Measurements from ENCODE around the gene PGLYRP1. TPM values are rescaled to one million over a fixed set of nuclear protein-coding genes. Genes with fewer than 3 reads are reported as not detected.

The PGLYRP1 gene
- total RNA-seq, 1 donor from 2014 or later, result not detected

DNA sequence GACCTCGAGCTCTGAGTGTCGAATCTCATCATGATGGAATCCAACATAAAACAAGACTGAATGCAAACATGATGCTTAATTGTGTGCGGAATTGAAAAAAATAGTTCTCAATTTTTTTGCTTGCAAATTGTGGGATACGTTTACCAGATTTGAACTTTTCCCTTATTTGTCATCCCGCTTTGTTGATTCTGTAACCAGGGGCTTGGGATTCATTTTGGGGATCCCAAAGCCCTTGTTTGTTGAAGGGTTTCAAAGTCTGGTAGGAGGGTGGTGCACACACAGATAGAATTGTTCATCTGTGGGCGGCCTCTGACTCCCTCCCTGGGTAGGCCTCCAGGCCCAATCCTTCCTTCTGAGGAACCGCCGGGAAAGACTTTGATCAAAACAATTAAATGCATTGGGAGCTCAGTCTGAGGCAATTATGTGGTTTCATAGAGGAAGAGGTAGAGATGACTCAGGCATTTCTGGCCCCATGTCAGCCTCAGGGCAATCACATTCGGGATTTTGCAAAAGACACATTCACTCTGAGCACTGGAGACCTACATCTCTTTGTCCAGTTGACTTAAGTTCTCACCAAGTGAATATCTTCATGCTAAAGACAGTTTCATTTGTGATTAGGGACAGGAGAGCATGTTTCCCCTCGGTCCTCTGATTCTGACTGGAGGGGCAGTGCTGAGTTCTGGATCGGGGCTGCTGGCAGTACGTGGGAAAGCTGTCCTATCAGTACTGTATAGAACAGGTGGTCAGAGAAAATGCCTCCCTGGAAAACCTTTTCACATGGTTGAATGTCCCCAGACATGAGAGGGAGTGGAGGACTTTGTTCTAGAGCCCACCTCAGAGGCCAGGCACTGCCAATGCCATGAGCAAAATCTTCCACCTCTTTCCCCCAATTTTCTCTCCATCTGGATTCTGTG lies 45.7 kb upstream of the PGLYRP1 start:
- peaks cover 30% of the 10 kb centered on the region for H3K36me3 Mint-ChIP-seq (ENCODE audit: low read depth, unreplicated experiment)
- peak overlapping the region; percentile 14 for H3K4me3 ChIP-seq (ENCODE audit: insufficient read depth, low read depth, low read length)
- H4K20me1 ChIP-seq (ENCODE audit: insufficient read depth, low read length), result no peaks in the 10 kb centered on the region
- peak overlapping the region; percentile 24 for H3K4me3 Mint-ChIP-seq (ENCODE audit: unreplicated experiment)
- no peaks in the 10 kb centered on the region for H3K9me3 ChIP-seq (ENCODE audit: insufficient read depth, low read depth, low read length)
- FAIRE-seq (peak; percentile 96), DNase-seq (ENCODE audit: low read depth) (peak; percentile 94)
- peak overlapping the region; percentile 71 for H3K4me2 ChIP-seq (ENCODE audit: low read length)
- H3K4me1 Mint-ChIP-seq (ENCODE audit: low read depth, unreplicated experiment), result peaks cover 54% of the 10 kb centered on the region
- no peak for TF ChIP-seq EZH2 (IDR thresholded peaks at IDR 0.05; ENCODE audit: insufficient read depth, low read length)
- TF ChIP-seq, protein P1, sequence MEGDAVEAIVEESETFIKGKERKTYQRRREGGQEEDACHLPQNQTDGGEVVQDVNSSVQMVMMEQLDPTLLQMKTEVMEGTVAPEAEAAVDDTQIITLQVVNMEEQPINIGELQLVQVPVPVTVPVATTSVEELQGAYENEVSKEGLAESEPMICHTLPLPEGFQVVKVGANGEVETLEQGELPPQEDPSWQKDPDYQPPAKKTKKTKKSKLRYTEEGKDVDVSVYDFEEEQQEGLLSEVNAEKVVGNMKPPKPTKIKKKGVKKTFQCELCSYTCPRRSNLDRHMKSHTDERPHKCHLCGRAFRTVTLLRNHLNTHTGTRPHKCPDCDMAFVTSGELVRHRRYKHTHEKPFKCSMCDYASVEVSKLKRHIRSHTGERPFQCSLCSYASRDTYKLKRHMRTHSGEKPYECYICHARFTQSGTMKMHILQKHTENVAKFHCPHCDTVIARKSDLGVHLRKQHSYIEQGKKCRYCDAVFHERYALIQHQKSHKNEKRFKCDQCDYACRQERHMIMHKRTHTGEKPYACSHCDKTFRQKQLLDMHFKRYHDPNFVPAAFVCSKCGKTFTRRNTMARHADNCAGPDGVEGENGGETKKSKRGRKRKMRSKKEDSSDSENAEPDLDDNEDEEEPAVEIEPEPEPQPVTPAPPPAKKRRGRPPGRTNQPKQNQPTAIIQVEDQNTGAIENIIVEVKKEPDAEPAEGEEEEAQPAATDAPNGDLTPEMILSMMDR (IDR thresholded peaks at IDR 0.05; ENCODE audit: insufficient read depth, low read depth, low read length), result no peak
- no peak overlapping the region for H2AFZ ChIP-seq (ENCODE audit: low read depth, low read length)
- H3K9me3 Mint-ChIP-seq (ENCODE audit: unreplicated experiment), result peaks cover 15% of the 10 kb centered on the region
- H3K27me3 ChIP-seq (ENCODE audit: insufficient read depth, low read length), result no peaks in the 10 kb centered on the region
- peaks cover 35% of the 10 kb centered on the region for H3K4me1 ChIP-seq (ENCODE audit: insufficient read depth, low read length)
- peak overlapping the region; percentile 79 for H3K27ac Mint-ChIP-seq (ENCODE audit: unreplicated experiment)
- H3K9ac ChIP-seq (ENCODE audit: low read length), result peak overlapping the region; percentile 50
- peaks cover 3% of the 10 kb centered on the region for H3K27me3 Mint-ChIP-seq (ENCODE audit: low read depth, unreplicated experiment)
- H3K79me2 ChIP-seq (ENCODE audit: insufficient read depth, low read length), result no peaks in the 10 kb centered on the region
- no peaks in the 10 kb centered on the region for H3K36me3 ChIP-seq (ENCODE audit: insufficient read depth, low read length)
- peak overlapping the region; percentile 77 for H3K27ac ChIP-seq (ENCODE audit: low read depth, low read length)

DNA sequence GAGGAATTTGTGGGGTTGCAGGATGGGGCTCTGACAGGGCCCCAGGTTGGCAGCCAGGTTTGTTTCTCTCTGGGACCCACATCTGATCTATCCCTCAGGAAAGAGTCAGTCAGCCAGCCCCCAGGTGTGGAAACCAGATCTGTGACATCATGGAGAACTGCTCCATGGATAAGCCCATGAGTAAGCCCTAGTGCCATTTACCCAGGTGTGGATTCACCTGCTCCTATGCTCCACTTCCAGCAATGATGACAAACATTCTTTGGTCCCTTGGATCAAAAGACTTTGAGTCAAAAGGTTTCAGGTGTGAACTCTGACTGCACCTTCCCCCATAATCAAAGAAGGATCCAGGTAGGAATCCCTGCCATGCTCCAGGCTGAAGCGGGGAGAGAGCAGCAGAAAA lies 44.8 kb upstream of the PGLYRP1 start:
- no peak overlapping the region for H3K27ac Mint-ChIP-seq (ENCODE audit: unreplicated experiment)
- H3K4me3 ChIP-seq (ENCODE audit: insufficient read depth, low read depth, low read length), result no peak overlapping the region
- TF ChIP-seq EZH2 (IDR thresholded peaks at IDR 0.05; ENCODE audit: insufficient read depth, low read length), result no peak
- TF ChIP-seq, protein P1 (IDR thresholded peaks at IDR 0.05; ENCODE audit: insufficient read depth, low read depth, low read length), result no peak
- H3K27me3 ChIP-seq (ENCODE audit: insufficient read depth, low read length), result peaks cover 8% of the 10 kb centered on the region
- H3K27ac ChIP-seq (ENCODE audit: low read depth, low read length), result no peak overlapping the region
- DNase-seq (ENCODE audit: low read depth) (no peak), FAIRE-seq (no peak)
- peaks cover 35% of the 10 kb centered on the region for H3K4me1 ChIP-seq (ENCODE audit: insufficient read depth, low read length)
- H3K36me3 ChIP-seq (ENCODE audit: insufficient read depth, low read length), result no peaks in the 10 kb centered on the region
- H3K4me3 Mint-ChIP-seq (ENCODE audit: unreplicated experiment), result peak overlapping the region; percentile 11
- H3K9me3 Mint-ChIP-seq (ENCODE audit: unreplicated experiment), result peaks cover 16% of the 10 kb centered on the region
- H3K79me2 ChIP-seq (ENCODE audit: insufficient read depth, low read length), result no peaks in the 10 kb centered on the region
- peaks cover 10% of the 10 kb centered on the region for H3K27me3 Mint-ChIP-seq (ENCODE audit: low read depth, unreplicated experiment)
- H4K20me1 ChIP-seq (ENCODE audit: insufficient read depth, low read length), result no peaks in the 10 kb centered on the region
- H2AFZ ChIP-seq (ENCODE audit: low read depth, low read length), result no peak overlapping the region
- peaks cover 46% of the 10 kb centered on the region for H3K4me1 Mint-ChIP-seq (ENCODE audit: low read depth, unreplicated experiment)
- no peaks in the 10 kb centered on the region for H3K9me3 ChIP-seq (ENCODE audit: insufficient read depth, low read depth, low read length)
- H3K4me2 ChIP-seq (ENCODE audit: low read length), result no peak overlapping the region
- peaks cover 31% of the 10 kb centered on the region for H3K36me3 Mint-ChIP-seq (ENCODE audit: low read depth, unreplicated experiment)
- no peak overlapping the region for H3K9ac ChIP-seq (ENCODE audit: low read length)

DNA sequence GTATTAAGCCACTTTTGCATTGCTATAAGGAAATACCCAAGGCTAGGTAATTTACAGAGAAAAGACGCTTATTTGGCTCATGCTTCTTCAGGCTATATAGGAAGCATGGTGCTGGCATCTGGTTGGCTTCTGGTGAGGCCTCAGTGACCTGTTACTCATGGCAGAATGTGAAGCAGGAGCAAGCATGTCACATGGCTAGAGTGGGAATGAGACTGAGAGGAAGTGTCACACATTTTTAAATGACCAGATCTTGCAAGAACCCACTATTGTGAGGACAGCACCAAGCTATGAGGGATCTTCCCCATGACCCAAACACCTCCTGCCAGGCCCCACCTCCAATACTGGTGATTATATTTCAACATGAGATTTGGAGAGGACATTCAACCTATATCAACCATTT lies 43.6 kb upstream of the PGLYRP1 start:
- H3K9me3 ChIP-seq (ENCODE audit: insufficient read depth, low read depth, low read length), result peaks cover 1% of the 10 kb centered on the region
- peaks cover 35% of the 10 kb centered on the region for H3K4me1 ChIP-seq (ENCODE audit: insufficient read depth, low read length)
- H3K4me3 ChIP-seq (ENCODE audit: insufficient read depth, low read depth, low read length), result no peak overlapping the region
- Mint-ChIP-seq H3K27ac (ENCODE audit: unreplicated experiment) (no peak overlapping the region), H3K36me3 (ENCODE audit: low read depth, unreplicated experiment) (peaks cover 39% of the 10 kb centered on the region), H3K9me3 (ENCODE audit: unreplicated experiment) (peaks cover 24% of the 10 kb centered on the region), H3K27me3 (ENCODE audit: low read depth, unreplicated experiment) (peaks cover 15% of the 10 kb centered on the region), H3K4me3 (ENCODE audit: unreplicated experiment) (no peak overlapping the region), H3K4me1 (ENCODE audit: low read depth, unreplicated experiment) (peaks cover 41% of the 10 kb centered on the region)
- no peak overlapping the region for H2AFZ ChIP-seq (ENCODE audit: low read depth, low read length)
- H3K27me3 ChIP-seq (ENCODE audit: insufficient read depth, low read length), result peaks cover 8% of the 10 kb centered on the region
- no peak overlapping the region for H3K27ac ChIP-seq (ENCODE audit: low read depth, low read length)
- DNase-seq (ENCODE audit: low read depth) (no peak), FAIRE-seq (no peak)
- H3K79me2 ChIP-seq (ENCODE audit: insufficient read depth, low read length), result no peaks in the 10 kb centered on the region
- TF ChIP-seq, protein P1 (IDR thresholded peaks at IDR 0.05; ENCODE audit: insufficient read depth, low read depth, low read length), result no peak
- TF ChIP-seq EZH2 (IDR thresholded peaks at IDR 0.05; ENCODE audit: insufficient read depth, low read length), result no peak
- no peaks in the 10 kb centered on the region for H3K36me3 ChIP-seq (ENCODE audit: insufficient read depth, low read length)
- H3K9ac ChIP-seq (ENCODE audit: low read length), result no peak overlapping the region
- no peaks in the 10 kb centered on the region for H4K20me1 ChIP-seq (ENCODE audit: insufficient read depth, low read length)
- H3K4me2 ChIP-seq (ENCODE audit: low read length), result no peak overlapping the region

Data from astrocyte (in vitro differentiated cells and primary cell).